Neural crest cell (in vitro differentiated cells): ENCODE data around the gene CENPP. TPM values are rescaled to one million over a fixed set of nuclear protein-coding genes. Genes with fewer than 3 reads are reported as not detected.

Source experiments
- DNase-seq: peaks from one replicate; pipeline ENCODE4 v3.0.0; 2021; ENCODE audit warnings: low read depth, mixed read lengths, low spot score
- H3K27ac Mint-ChIP-seq: one replicate; pipeline ENCODE4 v1.8.0; 2021; ENCODE audit warnings: mild to moderate bottlenecking, mixed read lengths; ENCODE audit not compliant: unreplicated experiment
- H3K27me3 Mint-ChIP-seq: 2 replicates; pipeline ENCODE4 v1.8.0; 2021; ENCODE audit warnings: low read depth, mild to moderate bottlenecking, mixed read lengths
- H3K36me3 Mint-ChIP-seq: 2 replicates; pipeline ENCODE4 v1.8.0; 2021; ENCODE audit warnings: low read depth, mild to moderate bottlenecking, mixed read lengths
- H3K4me1 Mint-ChIP-seq: 2 replicates; pipeline ENCODE4 v1.8.0; 2021; ENCODE audit warnings: mixed read lengths
- H3K4me3 Mint-ChIP-seq: one replicate; pipeline ENCODE4 v1.8.0; 2021; ENCODE audit warnings: mild to moderate bottlenecking, mixed read lengths
- H3K9me3 Mint-ChIP-seq: 2 replicates; pipeline ENCODE4 v1.8.0; 2021; ENCODE audit warnings: mixed read lengths
- total RNA-seq: library from RNA; stranded (reverse); gene quantifications from 2 replicates; pipeline ENCODE4 v1.2.1, GENCODE V29; 2021
- TF ChIP-seq, protein P1 (sequence below): fragments of 200-600 bp; sonication (generic); conservative IDR thresholded peaks from 2 replicates; pipeline ENCODE4 v1.5.0; 2021; ENCODE audit warnings: antibody characterized with exemption, mild to moderate bottlenecking

CENPP gene
- total RNA-seq, 1 donor from 2014 or later = 15.7 TPM

DNA sequence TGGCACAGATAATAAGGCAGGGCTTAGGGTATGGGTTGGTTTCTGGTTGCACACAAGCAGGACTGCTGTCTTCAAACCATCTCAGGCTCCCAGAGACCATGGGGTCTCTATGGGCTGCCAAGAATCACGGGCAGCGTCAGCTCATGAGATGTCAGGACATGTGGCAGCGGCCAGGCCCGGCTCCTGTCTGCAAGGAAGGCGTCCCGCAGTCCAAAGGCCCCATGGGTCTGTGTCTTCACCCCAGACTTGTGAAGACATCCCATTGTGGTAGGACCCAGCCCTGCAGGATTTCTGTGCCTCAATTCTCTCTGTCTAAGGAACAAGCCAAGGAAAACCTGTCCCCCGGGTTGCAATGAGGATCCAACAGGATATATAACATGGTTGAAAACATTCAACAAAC is 311.6 kb downstream of the CENPP start:
- H3K9me3 Mint-ChIP-seq = no peaks in the 10 kb centered on the region
- H3K27ac Mint-ChIP-seq = no peak overlapping the region
- H3K36me3 Mint-ChIP-seq = peaks cover 5% of the 10 kb centered on the region
- no peaks in the 10 kb centered on the region for H3K27me3 Mint-ChIP-seq
- TF ChIP-seq, protein P1, sequence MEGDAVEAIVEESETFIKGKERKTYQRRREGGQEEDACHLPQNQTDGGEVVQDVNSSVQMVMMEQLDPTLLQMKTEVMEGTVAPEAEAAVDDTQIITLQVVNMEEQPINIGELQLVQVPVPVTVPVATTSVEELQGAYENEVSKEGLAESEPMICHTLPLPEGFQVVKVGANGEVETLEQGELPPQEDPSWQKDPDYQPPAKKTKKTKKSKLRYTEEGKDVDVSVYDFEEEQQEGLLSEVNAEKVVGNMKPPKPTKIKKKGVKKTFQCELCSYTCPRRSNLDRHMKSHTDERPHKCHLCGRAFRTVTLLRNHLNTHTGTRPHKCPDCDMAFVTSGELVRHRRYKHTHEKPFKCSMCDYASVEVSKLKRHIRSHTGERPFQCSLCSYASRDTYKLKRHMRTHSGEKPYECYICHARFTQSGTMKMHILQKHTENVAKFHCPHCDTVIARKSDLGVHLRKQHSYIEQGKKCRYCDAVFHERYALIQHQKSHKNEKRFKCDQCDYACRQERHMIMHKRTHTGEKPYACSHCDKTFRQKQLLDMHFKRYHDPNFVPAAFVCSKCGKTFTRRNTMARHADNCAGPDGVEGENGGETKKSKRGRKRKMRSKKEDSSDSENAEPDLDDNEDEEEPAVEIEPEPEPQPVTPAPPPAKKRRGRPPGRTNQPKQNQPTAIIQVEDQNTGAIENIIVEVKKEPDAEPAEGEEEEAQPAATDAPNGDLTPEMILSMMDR = no peak
- peaks cover 3% of the 10 kb centered on the region for H3K4me1 Mint-ChIP-seq
- DNase-seq = no peak
- H3K4me3 Mint-ChIP-seq = no peak overlapping the region

DNA sequence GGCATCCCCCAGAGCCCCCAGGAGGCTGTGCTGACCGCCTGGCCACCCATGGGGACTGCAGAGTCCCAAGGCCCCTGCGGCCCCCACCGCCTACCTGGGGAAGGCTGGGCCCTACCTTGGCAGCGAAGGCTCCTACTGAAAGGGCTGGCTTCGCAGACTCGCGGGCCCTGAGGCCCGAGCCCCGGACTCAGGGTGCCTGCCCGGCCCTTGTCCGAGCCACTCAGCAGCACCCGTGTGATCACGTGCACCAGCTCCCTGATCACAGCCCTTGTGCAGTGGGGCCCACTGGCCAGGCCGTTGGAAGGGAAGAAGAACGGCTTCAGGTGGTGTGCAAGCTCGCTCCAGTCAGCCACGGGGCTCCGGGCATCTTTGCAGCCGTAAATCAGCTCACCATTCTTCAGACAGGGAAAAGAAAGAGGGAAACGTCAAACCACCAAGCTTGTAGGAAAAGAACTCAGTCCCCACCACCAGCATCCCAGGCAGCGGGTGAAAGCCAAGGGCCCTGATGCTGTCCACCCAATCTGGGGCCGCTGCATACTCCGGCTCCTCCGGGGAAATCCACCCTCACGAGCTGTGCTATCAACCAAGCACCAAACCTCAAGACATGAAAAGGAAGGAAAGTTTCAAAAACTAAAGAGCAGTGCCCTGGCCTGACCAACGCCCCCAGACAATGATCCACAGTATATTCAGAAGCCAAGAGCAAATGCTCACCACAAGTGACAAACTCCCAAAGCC is 312.3 kb downstream of the CENPP start:
- Mint-ChIP-seq H3K27ac (no peak overlapping the region), H3K4me1 (peaks cover 3% of the 10 kb centered on the region), H3K27me3 (no peaks in the 10 kb centered on the region), H3K4me3 (no peak overlapping the region), H3K9me3 (no peaks in the 10 kb centered on the region), H3K36me3 (peaks cover 5% of the 10 kb centered on the region)
- TF ChIP-seq, protein P1 = no peak
- no peak for DNase-seq

DNA sequence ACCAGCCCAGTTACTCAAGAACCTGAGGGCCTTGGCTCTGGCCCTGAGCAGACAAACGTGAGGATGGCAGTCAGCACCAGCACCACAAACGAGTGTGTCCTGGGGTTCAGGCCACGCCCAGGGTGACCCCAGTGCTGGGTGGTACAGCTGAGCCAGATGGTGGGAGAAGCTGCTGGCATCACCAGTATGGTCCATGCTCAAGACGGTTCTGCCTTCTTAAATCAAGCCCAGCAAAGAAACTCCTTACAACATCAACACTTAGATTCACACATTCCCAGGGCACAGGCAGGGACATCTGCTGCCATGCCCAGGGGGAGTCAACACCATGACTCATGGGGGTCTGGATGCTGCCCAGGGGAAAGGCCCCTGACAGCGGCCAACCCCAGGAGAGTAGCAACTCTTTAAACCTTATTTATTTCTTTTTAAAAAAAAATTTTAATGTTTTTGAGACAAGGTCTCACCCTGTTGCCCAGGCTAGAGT is 312.9 kb downstream of the CENPP start:
- Mint-ChIP-seq H3K27me3 (no peaks in the 10 kb centered on the region), H3K36me3 (peaks cover 7% of the 10 kb centered on the region), H3K4me1 (peaks cover 3% of the 10 kb centered on the region), H3K9me3 (no peaks in the 10 kb centered on the region), H3K27ac (no peak overlapping the region), H3K4me3 (no peak overlapping the region)
- TF ChIP-seq, protein P1 = no peak
- no peak for DNase-seq

DNA sequence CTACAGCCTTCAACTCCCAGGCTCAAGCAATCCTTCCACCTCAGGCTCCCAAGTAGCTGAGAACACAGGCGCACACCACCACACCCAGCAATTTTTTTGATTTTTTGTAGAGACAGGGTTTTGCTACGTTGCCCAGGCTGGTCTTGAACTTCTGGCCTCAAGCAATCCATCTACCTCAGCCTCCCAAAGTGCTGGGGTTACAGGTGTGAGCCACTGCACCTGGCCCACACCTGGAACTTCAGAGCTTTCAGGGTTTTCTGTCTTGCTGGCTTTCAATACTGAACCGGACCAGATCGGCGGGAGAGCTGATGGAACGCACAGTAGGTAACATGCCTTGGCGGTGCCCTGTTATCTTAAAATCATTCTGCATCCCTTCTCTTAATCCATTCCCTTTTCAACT is 313.4 kb downstream of the CENPP start:
- TF ChIP-seq, protein P1 = no peak
- no peak for DNase-seq
- Mint-ChIP-seq H3K9me3 (no peaks in the 10 kb centered on the region), H3K4me1 (peaks cover 3% of the 10 kb centered on the region), H3K4me3 (no peak overlapping the region), H3K27me3 (no peaks in the 10 kb centered on the region), H3K36me3 (peaks cover 8% of the 10 kb centered on the region), H3K27ac (no peak overlapping the region)

DNA sequence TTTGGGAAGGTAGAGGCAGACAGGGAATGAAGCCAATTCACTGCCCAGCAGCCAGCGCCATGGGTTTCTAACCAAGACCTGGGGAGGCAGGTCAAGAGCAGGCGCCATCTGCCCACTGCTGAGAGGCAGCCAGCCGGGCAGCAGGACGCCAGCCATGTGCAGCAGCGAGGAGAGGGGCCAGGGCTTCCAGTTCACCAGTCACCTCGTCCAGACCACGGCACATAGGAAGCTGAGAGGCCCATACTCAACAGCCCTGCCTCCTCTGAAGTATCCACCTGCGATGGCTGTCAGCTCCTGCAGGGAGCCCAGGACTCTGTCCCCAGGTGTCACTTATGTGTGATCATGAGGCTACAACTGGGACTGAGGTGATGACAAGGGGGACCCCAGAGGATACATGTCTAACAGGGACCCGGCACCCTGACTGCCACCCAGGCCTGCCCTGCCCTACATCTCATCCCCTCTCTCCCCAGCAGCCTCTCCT is 314.1 kb downstream of the CENPP start:
- Mint-ChIP-seq H3K27me3 (no peaks in the 10 kb centered on the region), H3K36me3 (peaks cover 9% of the 10 kb centered on the region), H3K9me3 (no peaks in the 10 kb centered on the region), H3K27ac (no peak overlapping the region), H3K4me1 (no peaks in the 10 kb centered on the region), H3K4me3 (no peak overlapping the region)
- no peak for DNase-seq
- TF ChIP-seq, protein P1 = no peak
